HG03060 (cell line): ENCODE results near the gene HOXC10.

Source experiments
- ATAC-seq: cut with Tn5 transposase; IDR thresholded peaks from one replicate; pipeline ENCODE4 v1.9.1; 2021; ENCODE audit warnings: low read depth, moderate number of reproducible peaks; ENCODE audit not compliant: unreplicated experiment

HOXC10 gene

DNA sequence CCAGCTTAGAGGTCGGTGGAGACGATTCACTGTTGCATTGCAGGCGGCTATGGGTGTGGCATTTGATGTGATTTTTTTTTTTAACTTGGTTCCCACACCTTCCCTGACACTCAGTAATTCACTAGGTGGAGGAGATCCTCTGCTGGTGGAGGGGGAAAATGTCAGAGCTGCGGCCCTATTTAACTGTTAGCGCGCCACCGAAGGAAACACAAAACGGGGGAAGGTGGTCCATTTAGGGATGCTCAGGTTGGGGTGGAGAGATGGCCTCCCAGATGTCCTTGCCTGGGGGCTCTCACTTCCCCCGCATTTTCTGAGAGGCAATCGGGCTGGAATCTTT is 34.5 kb upstream of the HOXC10 start:
- ATAC-seq = no peak

DNA sequence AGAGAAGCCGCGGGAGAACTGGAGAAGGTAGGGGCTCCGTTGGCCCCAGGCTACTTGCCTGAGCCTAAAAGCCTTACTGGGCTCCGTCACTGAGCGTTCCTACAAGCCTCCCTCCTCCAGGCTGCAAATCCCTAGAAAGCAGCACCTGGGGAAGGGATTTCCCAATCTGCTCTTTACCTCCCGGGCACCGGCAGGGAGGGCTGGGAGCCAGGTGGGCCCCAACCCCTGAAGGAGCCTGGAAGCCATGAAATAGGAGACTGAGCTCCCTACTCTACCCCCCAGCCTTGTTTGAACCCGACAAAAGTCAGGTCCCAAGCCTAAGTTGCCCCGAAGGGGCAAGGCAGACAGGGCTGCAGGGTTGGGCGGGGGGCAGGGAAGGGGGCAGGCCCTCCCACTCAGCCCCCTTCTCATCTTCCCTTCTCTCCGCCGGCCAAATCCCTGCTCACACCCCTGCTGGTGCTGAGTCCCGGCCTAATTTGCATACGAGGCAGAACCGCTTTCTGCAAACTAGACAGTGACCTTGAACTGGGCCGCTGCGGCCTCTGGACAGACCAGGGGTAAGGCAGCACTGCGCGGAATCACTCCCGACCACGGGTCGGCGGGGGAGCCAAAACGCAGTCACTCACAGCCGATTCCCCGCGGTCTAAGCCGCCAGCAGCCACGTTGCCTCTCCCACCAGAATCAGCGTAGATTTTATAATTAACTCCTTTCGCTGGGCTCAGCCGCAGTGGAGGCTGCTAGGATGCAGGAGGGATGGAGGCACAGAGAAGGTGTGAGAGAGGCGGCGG is 34.0 kb upstream of the HOXC10 start:
- no peak for ATAC-seq

DNA sequence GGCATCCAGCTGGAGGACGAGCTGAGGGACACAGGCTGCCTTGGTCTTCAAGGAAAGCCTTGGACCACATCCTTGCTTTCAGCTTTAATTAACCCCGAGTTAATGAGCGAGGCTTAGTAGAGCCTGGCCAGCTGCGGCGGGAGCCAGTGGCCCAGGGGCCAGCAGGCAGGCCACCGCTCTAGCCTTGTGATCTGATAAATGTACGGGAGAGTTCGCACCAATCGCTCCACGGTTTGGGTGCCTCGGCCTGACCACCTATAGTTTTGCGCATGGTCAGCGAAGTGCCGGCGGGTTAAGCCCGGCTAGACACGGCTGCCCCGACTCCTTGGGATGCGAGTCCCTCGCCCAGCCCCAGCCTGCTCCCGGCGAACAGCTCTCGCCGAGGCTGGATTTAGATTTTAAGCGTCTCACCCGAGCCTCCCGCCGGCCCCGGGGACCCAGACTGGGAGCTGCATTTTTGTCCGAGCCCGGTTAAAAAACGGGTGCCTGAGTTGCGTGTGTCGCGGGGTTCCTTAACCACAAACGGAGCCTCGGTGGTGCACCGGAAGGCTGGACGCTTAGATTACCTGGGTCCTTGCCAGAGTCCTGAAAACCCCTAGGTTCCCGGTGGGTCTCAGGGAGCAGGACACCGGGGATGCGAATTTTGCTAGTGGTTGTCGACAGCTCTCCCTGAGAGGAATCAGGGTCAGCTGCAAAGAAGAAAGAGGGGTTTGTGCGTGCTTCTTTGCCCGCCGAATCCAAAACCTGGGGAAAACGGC is 33.2 kb upstream of the HOXC10 start:
- no peak for ATAC-seq

DNA sequence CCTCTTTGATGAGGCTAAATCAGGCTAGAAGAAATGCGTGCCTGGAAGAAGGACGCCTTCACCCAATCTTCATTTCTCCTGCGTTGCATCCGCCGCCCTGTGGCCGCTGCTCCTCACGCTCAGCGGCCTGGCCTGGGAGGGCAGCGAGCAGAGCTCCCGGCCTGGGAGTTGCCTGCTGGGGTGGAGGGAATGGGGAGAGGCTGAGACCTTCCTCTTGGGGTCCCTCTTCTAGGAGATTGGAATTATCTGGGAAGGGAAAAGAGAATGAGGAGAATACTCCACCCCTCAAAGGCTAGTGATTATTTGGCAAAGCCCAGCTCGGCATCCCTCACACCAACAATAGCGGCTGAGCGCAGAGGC is 32.6 kb upstream of the HOXC10 start:
- ATAC-seq = no peak

DNA sequence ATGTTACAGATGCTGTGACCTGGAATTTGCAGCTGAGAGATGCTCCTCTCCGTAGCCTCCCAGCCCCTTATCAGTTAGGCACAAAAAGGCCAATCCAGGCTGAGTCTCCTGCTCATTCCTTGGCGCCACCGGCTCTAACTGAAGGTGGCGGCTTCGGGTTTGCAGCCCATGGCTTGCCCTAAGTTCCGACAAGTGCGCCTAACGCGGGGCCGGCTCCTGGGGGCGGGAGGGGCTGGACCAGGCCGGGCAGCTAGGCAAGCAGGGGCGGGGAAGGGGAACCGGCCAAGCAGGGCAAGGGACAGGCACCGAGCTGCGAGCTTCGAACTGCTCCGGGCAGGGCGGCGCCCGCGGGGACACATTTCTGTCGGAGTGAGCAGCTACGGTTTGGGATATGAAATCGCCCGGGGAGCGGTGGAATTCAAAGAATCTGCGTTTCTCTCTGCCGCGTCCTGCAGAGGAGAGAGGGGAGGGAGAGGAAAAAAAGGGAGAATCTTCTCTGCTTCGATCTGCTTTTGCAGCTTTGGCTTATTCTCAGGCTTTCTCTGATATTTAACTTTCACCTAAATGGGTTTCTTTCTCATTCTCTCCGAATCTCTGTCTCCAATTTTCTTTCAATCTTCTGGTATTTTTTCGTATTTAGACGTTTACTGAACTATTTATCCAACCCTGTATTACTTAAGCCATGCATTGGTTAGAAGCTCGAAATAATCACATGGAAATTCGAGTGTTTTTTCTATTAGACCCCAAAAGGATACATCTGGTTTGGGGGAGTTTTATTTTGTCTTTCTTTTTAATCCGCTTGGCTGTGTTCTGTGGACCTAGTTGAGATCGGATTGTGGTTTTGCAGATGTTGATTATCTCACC is 31.8 kb upstream of the HOXC10 start:
- no peak for ATAC-seq

DNA sequence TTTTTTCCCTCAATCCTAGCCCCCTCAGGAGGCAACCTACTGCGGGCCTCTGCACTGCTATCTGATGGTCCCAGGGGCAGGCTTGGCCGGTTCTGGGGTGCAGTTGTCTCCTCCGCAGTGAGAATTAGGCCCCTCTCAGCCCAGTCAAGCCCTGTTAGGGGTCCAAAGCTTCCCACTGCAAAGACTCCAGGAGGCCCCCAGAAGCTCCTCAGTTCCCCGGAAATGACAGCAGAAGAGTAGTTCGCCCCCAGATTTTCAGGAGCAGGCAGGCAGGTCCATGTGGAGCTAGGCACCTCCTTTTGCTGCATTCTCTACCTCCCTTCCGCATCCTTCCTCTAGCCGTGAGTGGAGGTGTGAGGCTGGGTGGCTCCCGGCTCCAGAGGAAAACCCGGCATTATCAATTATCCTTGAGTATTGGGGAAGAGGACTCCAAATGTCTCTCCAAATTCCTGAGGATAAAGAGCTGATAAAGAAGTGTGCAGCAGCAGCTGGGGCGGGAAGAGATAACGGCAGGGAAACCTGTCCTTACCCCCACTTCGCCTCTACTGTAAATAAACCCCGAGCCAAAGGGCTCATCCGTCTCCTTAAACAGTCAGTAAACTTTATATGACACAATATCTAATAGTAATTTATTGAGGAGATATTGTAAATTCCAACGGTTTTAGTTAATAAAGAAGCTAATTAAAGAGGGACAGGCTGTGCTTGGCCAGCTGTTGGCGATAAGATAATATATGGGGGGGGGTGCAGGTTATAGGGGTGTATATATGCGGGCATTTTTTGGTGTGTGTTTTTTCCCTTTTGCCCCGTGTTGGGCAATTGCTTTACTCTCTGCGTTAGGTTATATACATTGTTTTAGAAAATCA is 30.9 kb upstream of the HOXC10 start:
- no peak for ATAC-seq

DNA sequence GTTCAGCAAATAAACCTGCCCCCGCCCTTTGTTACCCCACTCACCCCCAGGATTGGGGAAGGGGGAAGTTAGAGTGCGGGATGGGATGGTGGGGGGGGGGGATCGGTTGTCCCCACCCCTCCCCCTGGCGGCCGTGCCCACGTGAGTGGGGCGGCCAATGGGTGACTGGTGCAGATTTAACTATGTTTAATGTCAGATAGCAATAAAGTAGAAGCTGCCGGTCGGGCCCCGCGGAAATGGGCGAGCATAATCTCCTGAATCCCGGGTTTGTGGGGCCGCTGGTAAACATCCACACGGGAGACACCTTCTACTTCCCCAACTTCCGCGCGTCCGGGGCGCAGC is 30.3 kb upstream of the HOXC10 start, which contains the start of gene HOXC12:
Gene HOXC12, plus strand, starts transcription at position 210 of the 342 bp plus-strand sequence. Its CDS starts 27 bp downstream, at position 237.
- no peak for ATAC-seq

DNA sequence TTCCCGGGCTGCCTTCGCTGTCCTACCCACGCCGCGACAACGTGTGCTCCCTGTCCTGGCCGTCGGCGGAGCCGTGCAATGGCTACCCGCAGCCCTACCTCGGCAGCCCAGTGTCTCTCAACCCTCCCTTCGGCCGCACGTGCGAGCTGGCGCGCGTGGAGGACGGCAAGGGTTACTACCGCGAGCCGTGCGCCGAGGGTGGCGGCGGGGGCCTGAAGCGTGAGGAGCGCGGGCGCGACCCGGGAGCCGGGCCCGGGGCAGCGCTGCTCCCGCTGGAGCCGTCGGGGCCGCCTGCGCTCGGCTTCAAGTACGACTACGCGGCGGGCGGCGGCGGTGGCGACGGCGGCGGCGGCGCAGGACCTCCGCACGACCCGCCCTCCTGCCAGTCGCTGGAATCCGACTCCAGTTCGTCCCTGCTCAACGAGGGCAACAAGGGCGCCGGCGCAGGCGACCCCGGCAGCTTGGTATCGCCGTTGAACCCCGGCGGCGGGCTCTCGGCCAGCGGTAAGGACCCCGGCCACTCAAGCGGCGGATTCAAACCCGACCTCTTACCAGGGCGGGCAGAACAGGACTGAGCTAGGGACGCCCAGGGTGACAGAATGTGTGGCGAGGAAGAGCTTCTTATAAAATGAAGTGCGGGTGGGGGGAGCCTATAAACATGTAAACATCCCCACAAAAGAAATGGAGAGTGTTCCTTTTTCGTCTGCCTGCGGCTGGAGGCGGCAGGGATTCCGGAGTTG is 29.7 kb upstream of the HOXC10 start:
- ATAC-seq = no peak

DNA sequence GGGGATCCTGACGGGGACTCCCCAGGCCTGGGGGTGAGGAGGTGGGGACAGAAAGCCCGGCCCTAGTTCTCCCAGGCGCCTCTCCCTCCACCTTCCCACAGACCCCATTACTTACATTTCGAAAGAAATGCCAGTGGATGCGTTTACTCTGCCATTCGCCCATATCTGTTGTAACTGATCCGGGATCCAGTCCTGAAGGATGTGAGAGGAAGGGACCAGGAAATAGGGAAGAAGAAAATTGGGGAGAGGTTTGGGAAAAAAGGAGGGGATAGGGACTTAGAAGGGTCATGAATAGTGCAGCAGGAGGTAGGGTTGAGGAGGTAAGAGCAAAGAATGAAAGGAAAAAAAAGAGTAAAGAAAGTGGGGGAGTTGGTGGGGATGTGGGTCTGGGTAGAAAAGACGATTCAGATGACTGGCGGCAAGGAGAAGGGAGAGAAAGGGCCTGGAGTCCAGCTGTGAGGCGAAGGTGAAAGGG is 29.1 kb upstream of the HOXC10 start:
- ATAC-seq = no peak

DNA sequence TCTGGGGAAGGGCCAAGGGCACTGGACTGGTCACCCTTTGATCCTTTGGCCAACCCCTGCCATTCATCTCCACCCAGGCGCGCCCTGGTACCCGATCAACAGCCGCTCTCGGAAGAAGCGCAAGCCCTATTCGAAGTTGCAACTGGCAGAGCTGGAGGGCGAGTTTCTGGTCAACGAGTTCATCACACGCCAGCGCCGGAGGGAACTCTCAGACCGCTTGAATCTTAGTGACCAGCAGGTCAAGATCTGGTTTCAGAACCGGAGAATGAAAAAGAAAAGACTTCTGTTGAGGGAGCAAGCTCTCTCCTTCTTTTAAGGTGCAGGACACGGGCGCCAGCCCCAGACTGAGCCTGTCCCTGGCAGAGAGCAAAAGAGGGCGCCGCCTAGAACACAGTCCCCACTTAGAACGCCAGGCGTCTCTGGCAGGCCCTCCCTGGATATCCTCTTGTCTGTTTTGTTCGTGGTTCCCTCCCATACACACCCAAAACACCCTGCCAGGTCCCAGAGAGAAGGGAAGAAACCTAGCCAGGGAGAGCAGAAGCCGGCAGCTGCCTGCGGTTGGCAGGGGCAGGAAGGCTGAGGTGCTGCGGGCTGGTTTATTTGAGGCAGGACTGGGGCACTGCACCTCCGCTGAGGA is 28.6 kb upstream of the HOXC10 start:
- ATAC-seq = no peak

DNA sequence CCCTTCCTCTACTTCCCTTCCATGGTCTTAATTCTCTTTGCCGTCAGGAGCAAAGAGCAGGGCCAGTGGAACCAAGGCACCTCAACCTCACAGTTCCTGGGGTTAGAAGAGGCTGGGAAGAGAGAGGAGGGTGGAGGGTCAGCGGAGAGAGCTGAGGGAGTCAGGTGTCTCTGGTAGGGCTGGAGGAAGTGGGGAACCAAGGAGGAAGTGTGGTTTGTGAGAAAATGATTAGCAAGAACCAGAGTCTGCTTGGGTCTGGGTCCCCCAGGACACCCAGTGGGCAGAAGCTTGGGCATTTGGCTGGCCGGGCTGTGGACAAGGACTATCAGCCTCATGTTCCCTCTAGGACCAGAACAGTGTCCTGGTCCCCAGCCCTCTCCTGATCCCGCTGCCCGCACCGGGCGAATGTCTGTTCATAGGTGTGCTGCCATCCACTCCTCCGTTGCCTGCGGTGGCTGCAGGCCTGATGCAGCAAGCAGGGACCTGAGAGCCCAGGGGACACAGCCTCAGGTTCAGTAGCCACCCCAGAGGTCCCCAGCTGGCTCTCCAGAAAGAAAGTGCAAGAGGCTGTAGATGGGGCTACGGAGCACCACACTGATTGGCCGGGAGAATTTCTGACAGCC is 27.9 kb upstream of the HOXC10 start:
- ATAC-seq = no peak

DNA sequence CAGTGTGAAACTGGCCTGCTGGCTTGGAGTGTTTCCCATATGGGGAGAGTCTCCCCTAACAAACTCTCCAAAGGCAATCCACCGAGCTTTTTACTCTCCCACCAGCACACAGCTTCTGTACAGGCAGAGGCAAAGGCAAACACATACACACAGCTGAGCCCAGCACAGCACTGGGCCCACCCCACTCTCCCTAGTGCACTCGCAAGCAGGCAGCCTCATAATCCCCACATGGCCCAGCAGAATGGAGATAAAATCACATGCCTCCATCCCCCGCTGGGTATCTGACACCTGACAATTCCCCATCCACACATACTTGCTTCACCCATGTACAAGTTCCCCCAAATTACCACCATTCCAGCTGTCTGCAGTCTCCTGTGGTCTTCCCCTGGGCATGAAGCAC is 26.8 kb upstream of the HOXC10 start:
- no peak for ATAC-seq

DNA sequence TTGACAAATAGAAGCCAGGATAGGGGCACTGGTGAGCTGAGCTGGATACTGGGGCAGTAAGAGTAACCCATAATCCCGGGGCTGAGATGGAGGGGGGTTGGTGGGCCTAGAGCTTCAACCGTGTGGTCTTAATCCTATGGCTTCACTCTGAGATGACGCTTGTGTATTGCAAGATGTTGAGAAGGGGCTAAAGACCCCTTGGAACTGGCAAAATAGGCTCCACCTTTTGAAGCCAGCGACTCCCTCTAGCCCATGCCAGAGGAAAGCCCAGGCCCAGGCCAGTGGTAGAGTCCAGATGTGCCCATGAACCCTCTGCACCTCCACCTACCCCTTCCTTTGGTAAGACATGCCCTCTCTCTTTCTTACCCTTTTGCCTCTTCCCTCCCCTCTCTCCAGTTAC is 25.6 kb upstream of the HOXC10 start:
- ATAC-seq = no peak

DNA sequence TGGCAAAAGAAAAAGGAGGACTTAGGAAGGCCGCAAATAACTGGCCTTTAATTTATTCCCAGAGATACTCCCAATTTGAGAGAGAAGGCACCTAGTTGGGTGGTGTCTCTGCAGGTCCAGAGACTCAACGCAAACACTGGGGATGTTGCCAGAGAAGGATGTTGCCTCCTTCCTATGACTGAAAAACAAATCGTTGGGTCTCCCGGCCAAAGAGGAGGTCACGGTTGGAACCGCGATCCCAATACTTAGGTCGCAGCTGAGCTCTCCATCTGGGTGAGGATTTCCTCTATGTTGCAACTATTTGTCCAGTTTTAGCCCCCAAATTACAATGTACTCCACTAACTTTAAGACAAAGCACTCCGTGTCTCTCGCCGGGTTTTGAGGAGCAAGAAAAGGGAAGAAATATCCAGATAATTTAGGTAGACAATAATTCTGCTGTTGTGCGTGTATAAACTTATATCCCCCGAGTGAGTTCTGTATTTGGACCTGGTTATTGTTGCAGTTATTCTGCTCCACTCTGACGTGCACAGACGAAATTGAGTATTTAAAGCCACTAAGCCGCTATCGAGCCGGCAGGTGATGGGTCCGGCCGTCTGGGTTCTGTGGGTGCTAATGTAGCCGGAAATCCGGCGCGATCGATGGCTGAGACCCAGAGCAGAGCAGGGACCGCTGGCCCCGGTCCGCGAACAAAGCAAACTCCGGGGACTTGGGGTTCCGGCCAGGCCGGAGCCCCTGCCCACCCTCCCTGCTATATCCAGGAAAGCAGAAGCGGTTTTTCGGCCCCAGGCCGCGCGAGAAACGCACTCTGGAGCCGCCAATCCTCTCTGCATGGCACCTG is 24.5 kb upstream of the HOXC10 start:
- ATAC-seq = no peak

DNA sequence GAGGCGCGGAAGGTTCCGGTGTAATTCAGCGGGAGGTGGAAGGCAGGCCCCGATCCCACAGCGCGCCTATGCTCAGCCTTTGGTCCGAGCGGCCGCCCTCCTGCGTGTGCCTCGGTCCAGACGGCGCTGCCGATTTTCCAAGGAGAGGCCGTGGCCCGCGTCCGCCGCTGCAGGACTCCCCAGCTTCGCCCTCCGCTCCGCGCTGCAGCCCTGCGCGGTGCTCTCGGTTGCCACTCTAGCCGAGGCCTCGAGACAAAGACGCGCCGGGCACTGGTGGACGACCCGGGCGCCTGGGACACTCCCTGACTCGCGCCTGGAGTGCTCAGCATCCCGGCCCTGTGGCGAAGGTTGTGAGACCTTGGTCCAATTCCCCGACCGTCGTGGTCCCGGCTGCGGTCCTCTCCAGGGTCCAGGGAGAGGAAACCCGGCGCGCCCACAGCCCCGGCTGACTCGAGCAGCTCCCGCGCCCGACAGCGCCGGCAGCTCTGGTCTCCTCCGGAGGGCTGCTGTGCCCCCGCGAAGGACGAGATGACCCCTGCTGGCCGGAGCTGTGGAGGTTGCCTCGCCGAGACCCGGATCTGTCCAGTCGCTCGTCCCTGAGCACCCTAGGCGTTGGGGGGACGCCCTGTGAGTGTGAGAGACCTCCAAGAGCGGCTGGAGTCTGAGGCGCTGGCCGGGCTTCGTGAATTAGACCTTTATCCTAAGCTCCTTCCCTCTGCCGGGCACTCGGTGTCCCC is 23.8 kb upstream of the HOXC10 start:
- no peak for ATAC-seq

DNA sequence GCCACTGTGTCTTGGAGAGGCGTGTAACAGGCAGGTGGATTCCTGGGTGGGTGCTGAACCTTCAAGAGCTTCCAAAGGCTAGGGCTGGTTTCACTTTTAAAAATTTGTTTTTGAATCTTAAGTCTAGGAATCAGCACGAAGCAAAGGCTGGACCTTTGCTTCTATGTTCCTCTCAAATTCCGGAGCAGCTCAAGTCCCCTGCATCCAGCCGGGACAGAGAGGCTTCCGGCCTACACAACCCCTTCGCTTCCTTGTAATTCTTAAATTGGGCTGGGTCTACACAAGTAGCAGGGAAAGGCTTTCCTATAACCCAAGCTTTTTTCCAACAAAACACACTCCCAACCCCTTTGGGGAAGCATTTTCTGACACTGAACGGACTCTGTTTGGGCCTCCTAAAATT is 21.9 kb upstream of the HOXC10 start:
- no peak for ATAC-seq
